Keratinocyte (primary cell): ENCODE data around the gene RGS10. TPM values are rescaled to one million over a fixed set of nuclear protein-coding genes. Genes with fewer than 3 reads are reported as not detected.

Experiments used
- DNase-seq: peaks from one replicate; pipeline ENCODE4 v3.0.0-alpha.2; 2011; ENCODE audit warnings: low read depth, missing footprints, low spot score
- FAIRE-seq: peaks from 2 replicates; lab custom pipeline; 2011; peaks lifted over from hg19 to GRCh38; lab: Jason Lieb, UNC
- H2AFZ ChIP-seq: 2 replicates; pipeline ENCODE4 v1.6.0; 2012; ENCODE audit warnings: low read length, control low read depth, inconsistent platforms; ENCODE audit not compliant: control insufficient read depth
- H3K27ac ChIP-seq: 2 replicates; pipeline ENCODE4 v1.5.1; 2011; ENCODE audit warnings: low read length; ENCODE audit not compliant: control insufficient read depth, insufficient read depth
- H3K27me3 ChIP-seq: 3 replicates; pipeline ENCODE4 v1.6.0; 2011; ENCODE audit warnings: low read length; ENCODE audit not compliant: control insufficient read depth, insufficient read depth; ENCODE audit errors: extremely low read depth
- H3K36me3 ChIP-seq, 2 experiments: 2 replicates in 1 of 2; 3 replicates in 1 of 2; pipeline ENCODE4 v1.5.1; 2011; ENCODE audit warnings: low read length in 2 of 2, mild to moderate bottlenecking in 1 of 2; ENCODE audit not compliant: control insufficient read depth in 2 of 2, insufficient read depth in 2 of 2; ENCODE audit errors: extremely low read depth in 1 of 2
- H3K4me1 ChIP-seq: 3 replicates; pipeline ENCODE4 v1.5.1; 2011; ENCODE audit warnings: low read length; ENCODE audit not compliant: control insufficient read depth, insufficient read depth; ENCODE audit errors: extremely low read depth
- H3K4me2 ChIP-seq: 3 replicates; pipeline ENCODE4 v1.6.0; 2011; ENCODE audit warnings: low read depth, low read length; ENCODE audit not compliant: control insufficient read depth, insufficient read depth; ENCODE audit errors: extremely low read depth
- H3K4me3 ChIP-seq, 3 experiments: fragments of 200-600 bp in 1 of 3; sonication (generic) in 1 of 3; 2 replicates in 2 of 3; 3 replicates in 1 of 3; pipeline ENCODE4 v1.5.1; 2011 to 2016; ENCODE audit warnings: low read length in 3 of 3, mild to moderate bottlenecking in 3 of 3, control low read depth in 2 of 3, inconsistent platforms in 1 of 3, low read depth in 1 of 3, mixed read lengths in 1 of 3, mixed run types in 1 of 3, moderate library complexity in 1 of 3; ENCODE audit not compliant: control insufficient read depth in 2 of 3, insufficient read depth in 2 of 3; ENCODE audit errors: extremely low read depth in 1 of 3
- H3K79me2 ChIP-seq: 2 replicates; pipeline ENCODE4 v1.6.0; 2012; ENCODE audit warnings: low read length; ENCODE audit not compliant: control insufficient read depth, insufficient read depth
- H3K9ac ChIP-seq: 3 replicates; pipeline ENCODE4 v1.6.0; 2011; ENCODE audit warnings: low read length; ENCODE audit not compliant: control insufficient read depth, insufficient read depth; ENCODE audit errors: extremely low read depth
- H3K9me1 ChIP-seq: 3 replicates; pipeline ENCODE4 v1.6.0; 2011; ENCODE audit warnings: low read length; ENCODE audit not compliant: control insufficient read depth, insufficient read depth; ENCODE audit errors: extremely low read depth
- H3K9me3 ChIP-seq: 2 replicates; pipeline ENCODE4 v1.5.1; 2012; ENCODE audit warnings: low read depth, low read length; ENCODE audit not compliant: control insufficient read depth
- H4K20me1 ChIP-seq: 3 replicates; pipeline ENCODE4 v1.6.0; 2011; ENCODE audit warnings: low read length; ENCODE audit not compliant: control insufficient read depth, insufficient read depth; ENCODE audit errors: extremely low read depth
- EZH2 ChIP-seq: IDR thresholded peaks from one replicate; pipeline ENCODE4 v1.6.1; 2012; ENCODE audit warnings: inconsistent platforms, mild to moderate bottlenecking, low read length, moderate library complexity
- dilution Hi-C: fragments of 300-500 bp; cut with MboI; formaldehyde crosslinking; loops from one replicate; pipeline ENCODE4 v1.7.0; 2020; ENCODE audit warnings: low sequenced_read_pairs; ENCODE audit not compliant: extremely low pct_ligation_motif_present
- polyA plus RNA-seq, 5 experiments: library from polyadenylated mRNA; depleted of rRNA in 3 of 5; stranded (reverse) in 3 of 5; stranded (forward) in 1 of 5; unstranded in 1 of 5; fragments of >200 nt; gene quantifications; 1 replicate in 1 of 5; 2 replicates in 3 of 5; 3 replicates in 1 of 5; pipeline versions ENCODE4 v1.2.1 to v1.2.3, GENCODE V29; 2011 to 2012; ENCODE audit warnings: missing spikeins in 2 of 5, low read depth in 1 of 5, low replicate concordance in 1 of 5
- TF ChIP-seq, protein P1 (sequence below), 3 experiments: IDR thresholded peaks in 1 of 3; conservative IDR thresholded peaks in 1 of 3; optimal IDR thresholded peaks in 1 of 3; 2 replicates in 2 of 3; 3 replicates in 1 of 3; pipeline versions ENCODE3 to v1.5.1; 2011; ENCODE audit warnings: low read length in 3 of 3, mild to moderate bottlenecking in 3 of 3, moderate library complexity in 2 of 3, control low read depth in 1 of 3, inconsistent platforms in 1 of 3; ENCODE audit not compliant: insufficient read depth in 2 of 3; ENCODE audit errors: extremely low read depth in 1 of 3

The RGS10 gene
- polyA plus RNA-seq, 1 donor (not counting 4 experiments of a cell fraction or from before 2014, with no cell fraction given): 87.8 TPM

DNA sequence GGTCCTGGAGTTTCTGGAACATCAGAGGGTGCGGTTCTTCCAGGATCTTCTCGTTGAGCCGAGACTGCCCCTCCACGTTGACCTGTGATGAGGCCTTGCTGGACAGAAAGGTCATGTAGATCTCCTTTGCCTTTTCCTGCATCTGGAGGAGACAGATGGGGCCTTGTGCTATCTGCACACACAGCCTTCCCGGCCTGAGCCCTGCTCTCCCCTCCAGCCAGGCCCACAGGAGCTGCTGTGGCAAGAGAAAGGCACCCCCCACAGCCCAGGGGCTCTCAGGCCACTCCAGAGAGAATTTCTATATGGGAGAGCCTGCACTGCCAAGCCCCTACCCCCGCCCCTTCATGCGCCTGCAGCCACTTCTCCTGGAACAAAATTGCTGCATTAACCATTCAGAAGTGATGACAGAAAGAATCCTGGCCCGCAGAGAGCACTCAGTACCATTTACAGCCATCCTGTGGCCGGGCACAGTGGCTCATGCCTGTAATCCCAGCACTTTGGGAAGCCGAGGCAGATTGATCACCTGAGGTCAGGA, 26.9 kb downstream of the RGS10 start:
- FAIRE-seq: no peak
- no peak overlapping the region for H3K27ac ChIP-seq
- H3K27me3 ChIP-seq: no peaks in the 10 kb centered on the region
- no peak overlapping the region for H3K4me2 ChIP-seq
- H3K79me2 ChIP-seq: no peaks in the 10 kb centered on the region
- H3K36me3 ChIP-seq: peaks cover 8 to 26% of the 10 kb centered on the region in 2 experiments
- H3K9ac ChIP-seq: no peak overlapping the region
- no peaks in the 10 kb centered on the region for H3K9me1 ChIP-seq
- H4K20me1 ChIP-seq: no peaks in the 10 kb centered on the region
- H3K4me1 ChIP-seq: peaks cover 16% of the 10 kb centered on the region
- no peak overlapping the region for H2AFZ ChIP-seq
- no peak for TF ChIP-seq EZH2
- TF ChIP-seq, protein P1, sequence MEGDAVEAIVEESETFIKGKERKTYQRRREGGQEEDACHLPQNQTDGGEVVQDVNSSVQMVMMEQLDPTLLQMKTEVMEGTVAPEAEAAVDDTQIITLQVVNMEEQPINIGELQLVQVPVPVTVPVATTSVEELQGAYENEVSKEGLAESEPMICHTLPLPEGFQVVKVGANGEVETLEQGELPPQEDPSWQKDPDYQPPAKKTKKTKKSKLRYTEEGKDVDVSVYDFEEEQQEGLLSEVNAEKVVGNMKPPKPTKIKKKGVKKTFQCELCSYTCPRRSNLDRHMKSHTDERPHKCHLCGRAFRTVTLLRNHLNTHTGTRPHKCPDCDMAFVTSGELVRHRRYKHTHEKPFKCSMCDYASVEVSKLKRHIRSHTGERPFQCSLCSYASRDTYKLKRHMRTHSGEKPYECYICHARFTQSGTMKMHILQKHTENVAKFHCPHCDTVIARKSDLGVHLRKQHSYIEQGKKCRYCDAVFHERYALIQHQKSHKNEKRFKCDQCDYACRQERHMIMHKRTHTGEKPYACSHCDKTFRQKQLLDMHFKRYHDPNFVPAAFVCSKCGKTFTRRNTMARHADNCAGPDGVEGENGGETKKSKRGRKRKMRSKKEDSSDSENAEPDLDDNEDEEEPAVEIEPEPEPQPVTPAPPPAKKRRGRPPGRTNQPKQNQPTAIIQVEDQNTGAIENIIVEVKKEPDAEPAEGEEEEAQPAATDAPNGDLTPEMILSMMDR (optimal IDR thresholded peaks at IDR 0.05 in 1 of 3, IDR thresholded peaks at IDR 0.05 in 1 of 3, conservative IDR thresholded peaks at IDR 0.05 in 1 of 3; ENCODE audit: extremely low read depth in 1 of 3, insufficient read depth in 2 of 3, low read length in 3 of 3): no peak
- DNase-seq: no peak
- H3K4me3 ChIP-seq: no peak overlapping the region
- H3K9me3 ChIP-seq: no peaks in the 10 kb centered on the region
- dilution Hi-C loops: no loop called here

GRCh38 chr10:119514819-119515218, 27.7 kb downstream of the RGS10 start:
- Histone ChIP-seq H3K9me3 (no peaks in the 10 kb centered on the region), H3K9ac (no peak overlapping the region), H3K27ac (no peak overlapping the region), H3K9me1 (no peaks in the 10 kb centered on the region), H3K4me1 (peaks cover 16% of the 10 kb centered on the region), H3K27me3 (no peaks in the 10 kb centered on the region), H2AFZ (no peak overlapping the region), H4K20me1 (no peaks in the 10 kb centered on the region), H3K4me3 (no peak overlapping the region), H3K4me2 (no peak overlapping the region), H3K36me3 (peaks cover 6 to 26% of the 10 kb centered on the region in 2 experiments), H3K79me2 (no peaks in the 10 kb centered on the region)
- TF ChIP-seq, protein P1 (optimal IDR thresholded peaks at IDR 0.05 in 1 of 3, IDR thresholded peaks at IDR 0.05 in 1 of 3, conservative IDR thresholded peaks at IDR 0.05 in 1 of 3; ENCODE audit: extremely low read depth in 1 of 3, insufficient read depth in 2 of 3, low read length in 3 of 3): no peak
- TF ChIP-seq EZH2: no peak
- dilution Hi-C loops: no loop called here
- DNase-seq (no peak), FAIRE-seq (peak; percentile 9)
